ENCODE data around the gene SPHK2.

DNA sequence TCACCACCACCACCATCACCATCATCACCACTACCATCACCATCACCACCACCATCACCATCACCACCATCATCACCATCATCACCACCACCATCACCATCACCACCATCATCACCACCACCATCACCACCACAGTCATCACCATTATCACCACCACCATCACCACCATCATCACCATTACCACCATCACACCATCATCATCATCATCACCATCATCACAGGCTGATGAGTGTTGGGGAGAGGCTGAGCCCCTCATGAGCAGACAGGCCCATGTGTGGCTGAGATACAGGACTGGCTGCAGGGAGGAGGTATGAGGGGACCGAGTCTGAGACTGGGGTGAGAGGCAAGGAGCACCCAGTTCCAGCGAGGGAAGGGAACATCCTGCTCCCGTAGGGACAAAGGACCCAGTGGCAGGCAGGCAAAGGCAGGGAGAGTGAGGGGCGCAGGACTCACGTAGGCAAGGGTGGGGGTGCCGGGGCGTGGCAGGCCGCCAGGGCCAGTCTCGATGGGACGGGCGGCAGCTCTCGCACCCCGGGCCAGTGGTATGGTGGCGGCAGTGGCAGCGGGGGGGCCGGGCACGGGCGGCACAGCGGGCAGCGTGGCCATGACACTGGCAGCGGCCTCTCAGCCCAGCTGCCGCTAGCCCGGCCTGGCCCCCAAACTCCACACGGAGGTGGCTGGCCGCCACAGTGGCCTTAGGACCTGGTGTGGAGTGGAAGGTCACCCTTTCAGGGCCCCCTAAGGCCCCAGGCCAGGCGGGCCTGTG, 50.8 kb downstream of the SPHK2 start:
- no peak for TF ChIP-seq POLR2A (IDR thresholded peaks at IDR 0.05; ENCODE audit: low read length)
- no peak for TF ChIP-seq GATA1 (IDR thresholded peaks at IDR 0.05; ENCODE audit: low read depth, low read length)
